ENCODE measurements around the gene RXFP4.
"Not testable (repeated sequence)": the region's sequence is repeated elsewhere in the genome, so short reads cannot be mapped to it uniquely, and the experiment has no call there.

The RXFP4 gene

GRCh38 chr1:155940993-155941844 is at the start of gene RXFP4:
RXFP4 (plus strand) TSS chr1:155941638; CDS start chr1:155941710, 72 bp downstream.
- no peak within 1 kb of the TSS for H3K4me3 ChIP-seq (ENCODE audit: low read depth, low read length)

- H3K4me3 ChIP-seq (ENCODE audit: low read depth, low read length) = no peak overlapping the region
These were observed 48.6 kb upstream of the RXFP4 start for GRCh38 chr1:155892796-155893195.

- no peak overlapping the region for H3K4me3 ChIP-seq (ENCODE audit: low read depth, low read length)
These were observed 47.9 kb upstream of the RXFP4 start for GRCh38 chr1:155893389-155894142.

- H3K4me3 ChIP-seq (ENCODE audit: low read depth, low read length) = not testable (repeated sequence)
These were observed 45.8 kb upstream of the RXFP4 start for GRCh38 chr1:155895617-155896016.

- not testable (repeated sequence) for H3K4me3 ChIP-seq (ENCODE audit: low read depth, low read length)
These were observed 45.0 kb upstream of the RXFP4 start for GRCh38 chr1:155896476-155896875.

GRCh38 chr1:155897746-155898145 is 43.7 kb upstream of the RXFP4 start:
- no peak overlapping the region for H3K4me3 ChIP-seq (ENCODE audit: low read depth, low read length)

GRCh38 chr1:155898888-155899287 is 42.5 kb upstream of the RXFP4 start:
- H3K4me3 ChIP-seq (ENCODE audit: low read depth, low read length) = no peak overlapping the region

GRCh38 chr1:155899683-155900082 is 41.8 kb upstream of the RXFP4 start:
- H3K4me3 ChIP-seq (ENCODE audit: low read depth, low read length) = no peak overlapping the region

GRCh38 chr1:155900161-155900560 is 41.3 kb upstream of the RXFP4 start:
- no peak overlapping the region for H3K4me3 ChIP-seq (ENCODE audit: low read depth, low read length)

GRCh38 chr1:155904261-155904660 is 37.2 kb upstream of the RXFP4 start:
- no peak overlapping the region for H3K4me3 ChIP-seq (ENCODE audit: low read depth, low read length)

- H3K4me3 ChIP-seq (ENCODE audit: low read depth, low read length) = no peak overlapping the region
These were observed 31.5 kb upstream of the RXFP4 start for GRCh38 chr1:155909894-155910293.

GRCh38 chr1:155910621-155911121 is 30.8 kb upstream of the RXFP4 start:
- peak overlapping the region; percentile 74 for H3K4me3 ChIP-seq (ENCODE audit: low read depth, low read length)

GRCh38 chr1:155911156-155912055 is 30.0 kb upstream of the RXFP4 start, which contains the start of gene RIT1:
RIT1 (minus strand) TSS chr1:155911349; CDS start chr1:155910761, 588 bp downstream.
- peak within 1 kb of the TSS; percentile 74 for H3K4me3 ChIP-seq (ENCODE audit: low read depth, low read length)

GRCh38 chr1:155912056-155912536 is 29.3 kb upstream of the RXFP4 start:
- no peak overlapping the region for H3K4me3 ChIP-seq (ENCODE audit: low read depth, low read length)

- no peak overlapping the region for H3K4me3 ChIP-seq (ENCODE audit: low read depth, low read length)
These were observed 27.3 kb upstream of the RXFP4 start for GRCh38 chr1:155913969-155914757.

- H3K4me3 ChIP-seq (ENCODE audit: low read depth, low read length) = no peak overlapping the region
These were observed 22.8 kb upstream of the RXFP4 start for GRCh38 chr1:155918660-155919059.

GRCh38 chr1:155919801-155920200 is 21.6 kb upstream of the RXFP4 start:
- no peak overlapping the region for H3K4me3 ChIP-seq (ENCODE audit: low read depth, low read length)

GRCh38 chr1:155920717-155921116 is 20.7 kb upstream of the RXFP4 start:
- H3K4me3 ChIP-seq (ENCODE audit: low read depth, low read length) = no peak overlapping the region

- H3K4me3 ChIP-seq (ENCODE audit: low read depth, low read length) = no peak overlapping the region
These were observed 15.9 kb upstream of the RXFP4 start for GRCh38 chr1:155925506-155925905.

- no peak overlapping the region for H3K4me3 ChIP-seq (ENCODE audit: low read depth, low read length)
These were observed 12.4 kb upstream of the RXFP4 start for GRCh38 chr1:155929057-155929456.
